HG03280 (cell line): ENCODE results near the gene PNO1.
"Not testable (repeated sequence)": the region's sequence is repeated elsewhere in the genome, so short reads cannot be mapped to it uniquely, and the experiment has no call there.

Experiments
- ATAC-seq: cut with Tn5 transposase; IDR thresholded peaks from one replicate; pipeline ENCODE4 v1.9.1; 2021; ENCODE audit warnings: mild to moderate bottlenecking, moderate library complexity; ENCODE audit not compliant: unreplicated experiment

PNO1 gene

GRCh38 chr2:68157402-68158133 lies at the start of gene PNO1:
PNO1 (plus strand) TSS chr2:68157888; CDS start chr2:68157935, 47 bp downstream.
- ATAC-seq, result peak; percentile 87

- no peak for ATAC-seq
These were observed 49.6 kb upstream of the PNO1 start for GRCh38 chr2:68108120-68108519.

DNA sequence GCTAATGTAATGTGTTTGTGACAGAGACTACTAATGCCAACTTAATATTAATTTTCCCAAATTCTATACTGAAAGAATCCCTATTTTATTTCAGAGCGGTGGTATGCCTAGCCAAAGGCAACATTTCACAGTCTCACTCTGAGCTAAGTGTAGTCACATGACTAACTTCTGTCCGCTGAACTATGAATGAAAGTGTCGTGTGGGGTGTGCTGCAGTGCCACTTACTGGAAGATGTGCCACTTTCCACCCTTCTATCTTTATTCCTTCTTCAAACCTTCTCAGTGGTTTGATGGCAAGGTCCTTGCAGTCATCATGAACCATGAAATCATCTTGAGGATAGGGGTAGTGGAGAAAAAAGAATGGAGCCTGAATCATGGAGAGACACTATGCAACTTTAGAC lies 47.6 kb upstream of the PNO1 start:
- ATAC-seq, result peak; percentile 90

- no peak for ATAC-seq
These were observed 41.7 kb upstream of the PNO1 start for GRCh38 chr2:68115965-68116364.

DNA sequence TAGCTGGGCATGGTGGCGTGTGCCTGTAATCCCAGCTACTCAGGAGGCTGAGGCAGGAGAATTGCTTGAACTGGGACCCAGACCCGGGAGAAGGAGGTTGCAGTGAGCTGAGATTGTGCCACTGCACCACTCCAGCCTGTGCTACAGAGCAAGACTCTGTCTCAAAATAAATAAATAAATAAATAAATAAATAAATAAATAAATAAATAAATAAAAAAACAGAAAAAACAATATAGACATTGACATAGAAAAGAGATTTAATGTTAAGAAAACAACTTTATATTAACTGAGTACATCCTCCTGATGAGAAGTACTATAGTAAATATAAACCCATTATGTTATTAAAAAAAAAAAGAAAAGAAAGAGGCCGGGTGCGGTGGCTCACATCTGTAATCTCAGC lies 39.8 kb upstream of the PNO1 start:
- ATAC-seq, result not testable (repeated sequence)

DNA sequence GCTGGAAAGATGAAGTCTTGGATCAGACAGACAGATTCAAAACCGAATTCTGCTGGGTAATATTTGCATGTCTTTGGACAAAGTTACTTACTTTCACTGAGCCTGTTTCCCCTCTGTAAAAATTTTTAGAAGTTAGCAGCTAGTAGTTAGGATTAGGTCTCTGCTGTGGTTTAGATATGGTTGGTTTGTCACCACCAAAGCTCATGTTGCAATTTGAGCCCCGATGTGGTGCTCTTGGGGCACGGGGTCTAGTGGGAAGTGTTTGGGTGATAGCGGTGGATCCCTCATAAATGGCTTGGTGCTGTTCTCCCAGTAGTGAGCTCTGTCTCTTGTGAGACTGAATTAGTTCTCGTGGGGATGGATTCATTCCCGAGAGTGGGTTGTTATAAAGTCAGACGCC lies 38.9 kb upstream of the PNO1 start:
- ATAC-seq, result no peak

DNA sequence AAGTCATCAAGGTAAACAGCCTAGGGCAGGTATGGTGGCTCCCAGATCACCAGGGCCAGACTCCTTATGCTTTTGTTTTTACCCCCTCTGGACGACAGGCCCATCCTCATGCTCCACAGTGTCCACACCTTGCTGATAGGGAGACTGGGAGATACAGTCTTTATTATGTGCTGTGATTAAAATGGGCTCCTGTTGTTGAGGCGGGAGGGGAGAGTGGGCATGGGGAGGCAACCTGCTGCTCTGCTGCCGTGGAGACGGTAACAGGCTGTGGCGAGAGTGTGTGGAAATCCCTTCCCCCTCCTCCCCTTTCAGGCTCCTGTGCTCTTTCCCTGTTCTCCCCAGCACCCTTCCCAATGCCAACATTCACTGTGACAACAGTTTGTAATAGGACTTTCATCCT lies 38.2 kb upstream of the PNO1 start:
- no peak for ATAC-seq

- ATAC-seq, result no peak
These were observed 35.6 kb upstream of the PNO1 start for GRCh38 chr2:68121873-68122679.

DNA sequence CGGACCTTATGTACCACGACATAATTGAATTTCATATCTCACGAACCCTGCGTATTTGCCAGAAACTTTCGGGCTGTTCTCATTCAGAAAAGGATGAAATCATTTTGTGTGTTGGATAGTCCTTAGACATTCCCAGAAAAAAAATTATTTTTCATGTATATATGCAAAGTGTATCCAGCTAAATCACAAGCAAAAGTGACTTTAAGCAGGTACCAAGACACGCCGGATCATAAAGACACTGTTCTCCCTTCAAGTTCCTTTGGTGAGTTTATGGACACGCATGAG lies 35.1 kb upstream of the PNO1 start:
- ATAC-seq, result no peak

DNA sequence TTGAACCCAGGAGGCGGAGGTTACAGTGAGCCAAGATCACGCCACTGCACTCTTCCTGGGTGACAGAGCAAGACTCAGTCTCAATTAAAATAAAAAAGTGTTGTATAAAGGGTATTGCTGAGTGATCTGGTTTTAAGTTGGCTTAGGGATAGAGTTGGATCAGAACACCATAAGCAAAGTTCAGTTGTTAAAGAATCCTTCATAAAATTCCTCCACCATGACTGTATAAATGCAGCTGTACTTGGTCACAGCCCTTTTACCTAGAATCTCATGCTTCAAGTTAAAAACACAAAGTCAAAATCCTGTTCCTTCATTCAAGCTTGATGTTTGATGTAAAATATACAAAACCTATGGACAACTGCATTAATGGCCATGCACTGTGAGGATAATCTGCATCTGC lies 33.4 kb upstream of the PNO1 start:
- ATAC-seq, result no peak

GRCh38 chr2:68125821-68126220 lies 31.9 kb upstream of the PNO1 start:
- ATAC-seq, result no peak

DNA sequence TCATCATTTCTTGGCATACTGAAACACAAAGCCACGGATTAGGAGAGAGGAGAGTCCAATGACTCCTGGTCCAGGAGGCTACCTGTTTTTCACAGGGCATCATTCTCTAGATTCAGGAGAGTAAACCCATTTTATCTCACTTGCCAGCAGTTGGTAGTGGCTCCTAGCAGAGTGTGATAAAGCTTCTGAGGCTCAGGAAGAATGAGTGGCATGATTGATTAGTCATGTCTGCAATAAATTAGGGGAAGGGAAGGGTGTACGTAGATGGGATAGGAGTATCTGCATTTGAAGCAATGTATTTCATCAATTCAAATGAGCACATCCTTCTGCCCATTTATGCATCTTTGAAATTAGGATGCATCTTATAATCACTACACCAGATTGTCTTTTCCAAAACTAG lies 31.1 kb upstream of the PNO1 start:
- no peak for ATAC-seq

- peak; percentile 90 for ATAC-seq
These were observed 30.1 kb upstream of the PNO1 start for GRCh38 chr2:68127358-68128242.

DNA sequence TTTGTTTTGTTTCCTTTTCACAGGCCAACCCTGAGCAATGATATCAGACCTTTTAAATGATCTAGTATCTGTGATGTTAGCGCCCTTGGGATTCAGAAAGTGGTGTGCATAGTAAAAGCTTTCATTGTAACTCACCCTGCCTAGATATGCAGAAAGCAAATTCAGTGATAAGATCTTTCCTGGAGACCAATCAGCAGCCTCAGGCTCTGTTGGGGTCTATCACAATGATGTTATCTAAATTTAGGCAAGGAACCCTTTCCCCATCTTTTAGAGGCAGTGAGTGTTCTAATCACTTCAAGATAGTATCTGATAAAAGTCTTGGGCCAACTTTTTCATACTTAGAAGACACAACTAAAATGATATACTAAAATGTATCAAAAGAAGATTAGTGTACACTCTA lies 23.6 kb upstream of the PNO1 start:
- ATAC-seq, result no peak

- no peak for ATAC-seq
These were observed 23.1 kb upstream of the PNO1 start for GRCh38 chr2:68134554-68134953.

- ATAC-seq, result no peak
These were observed 22.0 kb upstream of the PNO1 start for GRCh38 chr2:68135448-68136320.

- no peak for ATAC-seq
These were observed 15.8 kb upstream of the PNO1 start for GRCh38 chr2:68141875-68142274.

DNA sequence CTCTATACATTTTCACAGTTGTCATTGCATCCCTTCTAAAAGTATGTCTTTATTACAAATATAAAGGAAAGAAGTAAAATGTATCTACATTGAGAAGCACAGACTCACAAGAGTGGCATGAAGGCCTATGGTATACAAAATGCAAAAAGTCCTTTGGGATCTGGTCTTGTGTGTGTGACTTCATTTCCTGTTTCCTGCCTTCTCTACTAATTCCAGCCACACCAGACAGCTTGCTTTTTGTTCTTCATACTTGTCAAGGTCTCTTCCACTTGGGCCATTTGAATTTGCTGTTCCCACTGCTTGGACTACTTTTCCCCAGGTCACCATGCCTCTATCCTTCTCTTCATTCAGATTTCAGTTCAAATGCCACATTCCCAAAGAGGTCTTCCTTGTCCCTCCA lies 6.7 kb upstream of the PNO1 start:
- no peak for ATAC-seq

DNA sequence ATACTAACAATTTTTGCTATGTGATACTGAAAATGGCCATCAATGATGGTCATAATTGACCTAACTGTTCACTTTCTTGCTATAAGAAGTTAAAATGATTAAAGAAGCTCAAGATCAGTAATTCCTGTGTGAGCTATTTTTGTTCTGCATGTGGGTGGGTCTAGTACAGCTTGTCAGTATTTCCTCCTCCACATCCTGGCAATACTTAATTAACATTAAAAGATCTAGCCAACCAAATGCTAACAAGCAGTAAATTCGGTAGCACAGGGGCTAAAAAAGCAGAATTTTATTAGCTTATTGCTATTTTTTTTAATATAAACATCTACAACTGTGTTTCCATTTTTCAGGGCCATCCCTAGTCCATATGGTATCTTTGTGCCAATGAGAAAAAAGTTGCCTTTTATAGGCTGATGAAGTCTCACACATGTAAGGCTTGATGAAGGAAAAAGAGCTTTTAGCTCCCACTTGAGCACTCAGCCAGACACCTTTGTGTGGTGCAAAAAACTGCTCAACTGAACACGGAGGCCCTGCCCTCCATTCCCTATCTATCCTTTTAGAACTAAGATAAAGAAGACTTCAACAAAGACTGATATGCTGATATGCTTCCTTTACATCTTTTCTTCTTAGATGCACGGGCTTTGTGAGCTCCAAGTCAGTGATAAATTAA lies 4.9 kb upstream of the PNO1 start:
- ATAC-seq, result no peak

DNA sequence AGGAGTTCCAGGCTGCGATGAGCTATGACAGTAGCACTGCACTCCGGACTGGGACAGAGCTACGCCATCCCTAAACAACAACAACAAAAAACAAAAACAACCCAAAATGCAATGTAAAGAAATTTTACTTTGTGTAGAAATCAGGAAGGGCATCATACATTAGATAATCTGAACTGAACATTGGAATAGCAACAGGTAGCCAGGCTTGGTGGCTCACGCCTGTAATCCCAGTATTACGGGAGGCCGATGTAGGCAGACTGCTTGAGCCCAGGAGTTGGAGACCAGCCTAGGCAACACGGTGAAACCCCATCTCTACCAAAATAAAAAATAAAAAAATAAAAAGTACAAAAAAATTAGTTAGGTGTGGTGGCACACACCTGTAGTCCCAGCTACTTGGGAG lies 2.1 kb upstream of the PNO1 start:
- ATAC-seq, result no peak
